CD4-positive, alpha-beta T cell treated with Interleukin-12 subunit alpha and Interleukin-12 subunit beta, for 1 hour (primary cell): ENCODE data around the gene KCNK10.

Source experiments
- DNase-seq: peaks from one replicate; pipeline ENCODE4 v3.0.0-alpha.2; 2020

KCNK10 gene

DNA sequence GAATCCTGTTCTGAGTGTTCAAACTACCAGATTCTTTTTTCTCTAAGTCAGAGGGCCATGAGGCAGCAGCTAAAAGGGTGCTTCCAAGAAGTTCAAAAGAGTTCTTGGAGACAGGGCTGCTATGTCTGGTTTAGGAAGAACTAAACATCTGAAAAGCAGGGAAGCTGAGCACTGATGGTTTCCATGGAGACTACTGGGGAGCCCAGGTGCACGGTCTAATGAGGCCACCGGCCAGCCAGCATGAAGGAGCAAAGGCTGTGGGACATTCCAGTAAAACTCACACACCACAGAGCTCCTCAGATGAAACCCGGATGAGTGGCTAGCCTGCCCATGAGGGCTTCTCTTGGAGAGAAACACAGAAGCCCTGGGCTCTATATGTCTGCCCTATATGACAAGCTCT lies 97.3 kb downstream of the KCNK10 start:
- DNase-seq, result no peak

DNA sequence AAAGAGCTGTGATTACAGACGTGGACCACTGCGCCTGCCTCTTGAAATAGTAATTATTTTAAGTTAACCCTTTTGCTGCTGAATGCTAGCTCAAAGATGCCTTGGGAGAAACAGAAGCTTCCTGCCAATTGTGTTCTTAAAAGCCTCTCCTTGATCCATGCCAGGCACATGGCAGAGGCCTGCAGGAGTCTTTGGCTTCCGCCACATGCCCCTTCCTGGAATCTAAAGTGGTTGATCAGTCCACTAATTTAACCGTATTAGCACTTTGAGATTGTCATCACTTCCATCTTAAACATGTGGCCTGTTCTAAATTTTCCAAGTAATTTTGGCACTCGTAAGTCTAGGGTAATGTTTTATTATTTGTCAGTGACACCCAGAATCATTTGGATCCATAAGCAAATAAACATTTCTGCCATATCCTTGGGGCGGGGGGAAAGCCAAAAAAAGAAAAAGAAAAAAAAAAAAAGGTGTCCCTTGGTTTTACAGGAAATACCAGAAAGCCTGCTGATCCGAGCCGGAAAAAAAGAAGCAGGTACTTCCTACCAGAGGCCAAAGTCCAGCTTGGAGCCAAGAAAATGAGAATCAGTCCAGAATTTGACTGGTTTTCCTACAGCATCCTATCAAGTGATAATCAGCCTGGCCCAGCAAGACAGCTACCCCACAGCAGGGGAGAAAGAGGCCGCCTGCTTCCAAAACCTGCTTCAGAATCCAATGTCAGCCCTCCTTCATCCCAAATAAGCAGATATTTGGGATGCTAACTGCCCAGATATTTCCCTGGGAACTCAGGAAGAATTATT lies 104.8 kb downstream of the KCNK10 start:
- DNase-seq, result no peak

DNA sequence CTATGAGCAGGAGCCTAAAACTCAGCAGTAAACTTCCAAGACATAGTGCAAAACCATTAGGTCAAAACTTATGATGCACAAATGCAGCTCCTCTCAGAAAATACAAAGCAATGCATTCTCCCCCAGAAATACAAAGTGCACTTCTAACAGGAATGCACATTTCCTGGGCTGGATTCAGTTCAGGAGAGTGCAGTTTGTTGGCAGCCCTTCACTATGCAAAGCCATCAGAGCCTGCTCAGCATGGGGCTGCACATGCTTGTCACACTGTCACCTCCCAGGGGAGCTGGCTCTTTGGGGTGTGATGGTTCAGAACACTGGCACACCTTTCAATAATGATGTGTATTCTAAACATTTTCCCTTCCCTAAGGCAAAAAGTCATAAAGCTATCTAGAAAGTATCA lies 110.4 kb downstream of the KCNK10 start:
- DNase-seq, result no peak

DNA sequence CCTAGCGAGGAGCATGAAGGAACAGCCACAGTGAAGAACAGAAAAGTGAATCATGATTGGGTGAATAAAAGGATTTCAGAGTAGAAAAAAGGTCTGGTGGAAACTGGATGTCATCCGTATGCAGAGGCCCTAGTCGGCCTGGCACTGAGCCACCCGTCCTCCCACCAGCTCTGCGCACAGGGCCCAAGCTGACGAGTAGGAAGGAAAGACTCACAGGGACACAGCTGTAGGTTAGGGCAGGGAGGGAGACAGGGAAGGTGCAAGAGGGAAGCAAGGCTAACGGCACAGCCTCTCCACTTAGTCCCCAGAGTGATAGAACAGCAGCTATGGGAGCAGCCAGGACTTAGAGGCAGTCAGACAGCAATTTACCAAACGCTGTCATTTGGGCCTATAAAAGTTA lies 112.6 kb downstream of the KCNK10 start:
- DNase-seq, result no peak

DNA sequence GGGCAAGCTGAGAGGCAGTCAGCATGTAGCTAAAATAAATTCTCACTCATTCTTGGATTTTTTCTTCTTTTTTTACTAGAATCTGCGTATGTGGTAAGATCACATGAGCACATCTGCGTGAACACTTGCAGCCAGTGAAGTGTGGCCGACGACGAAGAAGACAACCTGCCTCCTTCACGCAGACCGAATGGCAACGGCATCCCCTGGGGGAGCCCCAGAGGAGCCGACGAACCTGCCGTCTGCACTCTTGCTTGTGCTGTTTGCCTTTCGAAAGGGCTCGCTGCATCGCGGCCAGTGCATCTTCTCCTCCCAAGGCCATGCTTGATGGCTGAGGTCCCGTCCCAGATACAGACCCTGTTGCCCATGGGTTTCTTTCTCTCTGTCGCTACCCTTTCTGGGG lies 113.8 kb downstream of the KCNK10 start:
- no peak for DNase-seq

DNA sequence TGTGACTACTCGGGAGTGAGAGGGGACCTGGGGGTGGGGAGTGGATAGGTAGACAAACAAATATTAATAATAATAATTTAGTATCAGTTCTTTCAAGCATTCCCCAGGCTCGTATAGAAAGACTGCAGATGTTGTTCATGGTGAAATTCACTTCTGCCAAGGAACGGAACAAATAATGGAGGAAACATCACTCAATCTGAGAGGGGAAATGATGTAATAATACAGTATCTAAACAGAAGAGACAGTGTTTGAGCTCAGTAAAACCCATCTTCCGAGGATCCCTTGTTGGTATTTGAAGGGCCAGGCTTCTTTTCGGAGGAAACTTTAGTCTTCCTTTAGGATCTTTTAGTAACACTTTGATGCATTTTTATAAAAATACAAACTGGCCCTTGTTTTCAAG lies 114.2 kb downstream of the KCNK10 start:
- no peak for DNase-seq

DNA sequence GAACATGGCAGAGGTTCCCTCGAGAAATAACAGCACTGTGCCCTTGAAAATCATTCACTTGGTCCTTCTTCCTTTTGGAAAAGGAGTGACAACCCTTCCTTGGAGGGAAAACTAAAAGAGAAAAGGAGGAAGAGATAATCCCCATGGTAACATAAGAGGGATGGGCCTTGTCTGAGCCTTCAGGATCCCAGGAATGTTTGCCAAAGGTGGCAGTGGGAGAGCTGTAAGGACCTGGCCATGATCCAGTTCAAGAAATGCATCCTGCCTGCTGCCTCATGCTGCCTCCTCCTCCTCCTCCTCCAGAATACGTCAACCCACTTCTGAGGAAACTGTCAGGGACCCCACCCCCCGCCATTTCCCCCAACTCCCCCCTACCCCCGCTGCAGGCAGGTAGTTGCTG lies 118.8 kb downstream of the KCNK10 start:
- no peak for DNase-seq

DNA sequence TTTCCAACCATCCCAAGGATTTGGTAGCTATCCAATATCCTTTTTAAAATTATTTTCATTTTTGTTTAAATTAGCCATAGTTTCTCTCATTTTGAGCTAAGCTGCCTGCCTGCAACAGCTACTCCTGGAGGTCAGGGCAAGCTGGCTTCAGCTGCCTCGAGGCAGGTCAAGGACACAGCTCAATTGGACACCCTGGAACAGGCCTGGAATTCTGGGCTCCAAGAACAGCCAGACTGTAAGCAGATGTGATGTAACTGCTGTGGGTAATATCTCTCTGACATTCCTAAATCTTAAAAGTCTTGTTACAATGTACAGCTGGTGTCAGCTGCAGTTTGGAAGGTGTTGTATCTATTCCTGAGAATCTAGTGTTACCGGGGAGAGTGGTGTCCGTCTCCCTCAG lies 119.8 kb downstream of the KCNK10 start:
- DNase-seq, result no peak

DNA sequence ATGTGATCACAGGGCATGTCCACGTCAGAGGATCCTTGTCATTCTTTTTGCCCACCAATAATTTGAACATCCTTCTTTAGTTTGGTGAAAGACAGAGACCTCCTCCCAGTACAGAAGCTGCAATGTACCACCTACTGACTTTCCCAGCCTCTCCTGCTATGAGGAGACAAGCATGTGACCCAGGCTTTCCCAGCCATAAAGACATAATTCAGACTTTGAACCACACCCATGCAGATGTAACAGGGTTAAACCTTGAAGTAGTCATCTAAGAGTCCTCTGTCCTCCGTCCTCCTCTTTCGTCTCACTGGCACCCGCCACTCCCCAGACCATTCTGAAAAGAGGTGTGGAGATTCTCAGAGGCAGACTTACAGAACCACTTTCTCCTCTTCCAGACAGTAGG lies 120.8 kb downstream of the KCNK10 start:
- DNase-seq, result no peak

DNA sequence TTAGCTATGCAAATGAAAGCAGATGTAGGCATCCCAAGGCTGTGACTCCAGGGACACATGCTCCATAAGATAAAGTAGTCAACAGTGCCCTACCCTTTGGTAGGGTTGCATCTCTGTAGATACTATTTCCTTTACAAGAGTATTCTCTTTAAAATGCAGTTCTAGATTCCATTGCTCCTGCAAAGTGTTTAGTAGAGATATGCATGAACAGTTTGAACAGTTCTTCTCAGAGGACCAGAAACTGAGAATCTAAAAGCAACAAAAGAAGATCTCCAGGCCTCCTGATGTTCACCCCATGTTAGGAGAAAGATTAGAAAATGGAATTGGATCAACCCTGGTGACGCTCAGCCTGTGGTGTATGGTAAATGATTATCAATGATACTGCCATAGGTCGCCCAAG lies 121.2 kb downstream of the KCNK10 start:
- no peak for DNase-seq

DNA sequence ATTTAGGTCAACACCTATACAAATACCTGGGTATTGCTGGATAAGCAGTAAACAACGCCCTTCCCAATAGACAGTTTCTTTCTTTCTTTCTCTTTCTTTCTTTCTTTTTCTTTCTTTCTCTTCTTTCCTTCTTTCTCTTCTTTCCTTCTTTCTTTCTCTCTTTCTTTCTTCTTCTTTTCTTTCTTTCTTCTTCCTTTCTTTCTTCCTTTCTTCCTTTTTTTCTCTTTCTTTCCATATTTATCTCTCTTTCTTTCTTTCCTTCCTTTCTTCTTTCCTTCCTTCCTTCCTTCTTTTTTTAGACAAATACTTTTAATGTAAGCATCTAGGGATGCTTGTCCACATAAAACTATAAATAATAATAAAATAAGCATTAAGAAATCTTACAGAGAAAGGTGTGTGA lies 123.2 kb downstream of the KCNK10 start:
- no peak for DNase-seq

DNA sequence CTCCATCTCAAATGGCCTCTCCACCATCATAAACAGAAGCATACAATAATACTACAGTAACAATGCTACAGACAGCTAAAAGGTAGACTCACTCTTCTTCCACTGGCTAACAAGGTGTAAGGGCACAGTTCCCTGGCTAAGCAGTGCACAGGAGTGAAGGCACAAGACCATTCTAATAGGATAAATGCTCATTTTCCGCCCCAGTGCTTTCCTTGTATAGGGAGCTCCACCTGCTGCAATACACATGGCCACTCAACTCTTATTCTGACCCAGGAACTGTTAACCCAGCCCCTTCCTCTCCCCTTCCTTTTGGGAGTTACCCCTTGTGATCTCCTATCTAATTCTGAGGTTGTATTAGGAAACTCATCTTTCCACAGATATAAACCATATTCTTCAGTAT lies 124.6 kb downstream of the KCNK10 start:
- DNase-seq, result no peak

DNA sequence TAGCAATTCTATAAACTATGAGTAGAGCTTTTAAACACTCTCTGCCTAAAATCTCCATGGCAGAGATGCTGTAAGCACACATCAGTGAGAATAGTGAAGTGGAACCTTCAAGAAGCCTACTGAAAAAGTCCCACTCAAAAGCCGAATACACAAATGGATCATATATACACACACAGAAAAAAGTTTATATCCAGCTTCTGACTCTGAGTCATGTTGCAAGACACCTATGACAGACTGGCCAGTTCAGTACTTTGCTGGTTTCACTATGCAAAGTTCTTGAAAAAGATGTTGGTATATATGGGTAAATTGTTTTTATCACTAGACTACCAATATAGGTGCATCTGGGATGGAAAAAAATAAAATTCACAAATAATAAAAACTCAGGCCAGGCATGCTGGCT lies 126.1 kb downstream of the KCNK10 start:
- no peak for DNase-seq

DNA sequence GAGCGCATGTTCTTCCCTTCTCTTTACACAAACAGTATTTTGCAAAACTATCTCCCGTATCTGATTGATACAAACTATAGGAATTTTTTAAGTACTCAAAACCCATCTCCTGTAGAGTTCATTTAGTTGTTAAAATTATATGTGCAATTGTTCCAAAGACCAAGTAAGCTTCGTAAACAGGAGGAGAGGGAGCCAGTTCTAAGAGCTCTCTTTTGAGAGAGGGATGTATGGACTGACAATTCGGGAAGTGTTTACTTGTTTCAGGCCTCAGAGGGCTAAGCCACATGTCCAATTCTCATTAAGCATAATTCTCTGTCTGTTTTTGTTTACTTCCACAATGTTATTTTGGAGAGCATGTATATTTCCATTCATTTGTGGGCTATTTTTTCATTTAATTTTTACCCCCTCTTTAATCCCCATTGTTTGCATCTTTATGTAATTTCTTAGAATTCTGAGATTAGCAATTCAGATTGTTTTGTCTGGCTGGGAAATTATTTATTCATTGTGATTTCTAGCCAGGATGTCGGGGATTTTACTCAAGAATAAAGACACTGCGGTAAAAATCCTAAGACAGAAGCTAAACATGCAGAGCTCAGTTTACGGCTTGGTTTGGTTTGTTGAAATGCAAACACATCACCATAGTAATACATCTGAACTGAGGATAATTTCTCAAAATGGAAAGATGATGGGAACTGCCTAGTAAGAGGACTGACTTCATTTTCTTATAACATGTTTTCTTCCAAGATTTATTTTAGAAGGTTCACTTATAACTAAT lies 126.8 kb downstream of the KCNK10 start:
- no peak for DNase-seq

DNA sequence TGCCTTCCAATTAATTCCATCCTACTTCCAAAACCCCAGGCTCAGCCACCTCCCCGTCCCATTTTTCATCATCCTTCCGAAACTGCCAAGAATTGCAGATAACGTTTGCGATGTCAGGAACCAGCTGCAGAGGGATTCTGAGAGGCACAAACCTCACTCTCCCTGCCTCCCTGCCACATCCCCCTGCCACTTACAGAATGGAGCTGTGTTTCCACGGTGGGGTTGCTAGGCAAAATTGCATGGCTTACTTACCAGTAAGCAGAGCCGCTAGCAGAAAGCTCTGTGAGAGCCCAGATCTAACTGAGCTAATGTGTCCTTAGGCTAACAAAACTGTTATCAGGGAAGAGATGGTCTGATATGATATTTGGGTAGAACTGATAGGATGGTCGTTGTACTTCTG lies 127.4 kb downstream of the KCNK10 start:
- DNase-seq, result no peak

DNA sequence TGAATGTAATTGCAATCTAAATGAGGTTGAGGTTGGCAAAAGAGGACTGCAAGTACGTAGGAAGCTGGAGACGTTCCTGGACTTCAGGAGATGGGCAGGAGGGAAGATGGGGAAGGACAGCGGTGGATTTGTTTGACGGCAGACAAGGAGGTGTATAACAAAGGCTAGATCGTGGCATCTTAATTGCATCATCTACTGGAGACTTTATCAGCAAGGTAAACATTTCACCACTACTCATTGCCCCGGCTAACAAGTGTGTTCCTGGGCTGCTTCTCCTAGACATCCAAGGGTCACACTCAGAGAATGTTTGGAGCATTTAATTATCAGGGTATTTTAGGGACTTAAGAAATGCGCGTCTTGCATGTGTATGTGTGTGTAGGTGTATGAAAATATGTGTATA lies 128.5 kb downstream of the KCNK10 start:
- DNase-seq, result no peak

DNA sequence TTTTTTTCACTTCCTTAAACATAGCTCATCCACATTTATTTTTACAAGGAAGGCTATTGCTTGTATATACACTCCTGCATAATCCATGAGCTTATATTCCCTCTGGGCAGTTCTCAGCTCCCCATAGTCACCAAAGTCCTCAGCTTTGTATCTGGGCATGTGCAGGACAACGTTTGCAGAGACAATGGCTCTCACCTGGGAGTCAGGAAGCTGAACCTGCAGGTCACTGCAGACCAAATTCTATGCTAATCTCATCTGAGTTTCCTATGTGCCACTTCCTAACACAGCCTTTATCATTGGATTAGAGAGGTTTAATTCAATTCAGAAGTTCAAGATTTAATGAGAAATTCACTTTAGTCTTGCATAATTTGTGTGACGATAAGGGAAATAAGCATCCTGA lies 131.5 kb downstream of the KCNK10 start:
- DNase-seq, result no peak

DNA sequence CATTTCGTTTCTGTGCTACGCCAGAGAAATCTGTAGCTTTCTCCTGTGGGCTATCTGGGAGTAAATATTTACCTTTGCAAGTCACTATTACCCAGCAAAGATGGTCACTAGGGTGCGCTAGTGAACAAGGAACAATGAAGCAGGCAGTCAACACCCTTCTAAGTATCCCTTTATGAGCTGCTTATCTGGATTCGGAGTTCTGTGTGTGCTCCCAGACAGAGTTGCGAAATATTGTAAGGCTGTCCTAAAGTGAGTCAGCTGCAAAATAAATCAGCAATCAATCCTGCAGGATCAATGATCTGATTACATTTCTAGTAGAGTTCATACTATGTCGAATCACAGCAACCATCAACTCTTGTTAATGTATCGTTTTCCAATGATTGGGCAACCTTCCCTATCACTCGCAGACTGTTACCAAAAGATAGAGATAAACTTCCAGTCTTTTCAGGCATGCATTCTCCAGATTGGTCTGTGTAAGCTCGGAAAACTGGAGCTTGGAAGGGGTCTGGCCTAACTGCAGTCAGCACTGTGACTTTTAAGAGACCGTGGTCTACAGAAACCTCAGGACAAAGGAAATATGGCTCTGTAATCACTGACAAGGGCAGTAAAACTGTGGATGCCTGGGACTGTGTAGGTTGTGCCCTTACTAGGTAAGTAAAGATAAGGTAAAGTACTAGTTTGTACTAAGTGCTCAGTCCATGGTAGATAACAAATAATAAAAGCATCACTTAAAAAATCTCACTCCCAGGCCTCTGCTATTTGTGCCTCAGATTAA lies 133.5 kb downstream of the KCNK10 start:
- DNase-seq, result peak; percentile 60

DNA sequence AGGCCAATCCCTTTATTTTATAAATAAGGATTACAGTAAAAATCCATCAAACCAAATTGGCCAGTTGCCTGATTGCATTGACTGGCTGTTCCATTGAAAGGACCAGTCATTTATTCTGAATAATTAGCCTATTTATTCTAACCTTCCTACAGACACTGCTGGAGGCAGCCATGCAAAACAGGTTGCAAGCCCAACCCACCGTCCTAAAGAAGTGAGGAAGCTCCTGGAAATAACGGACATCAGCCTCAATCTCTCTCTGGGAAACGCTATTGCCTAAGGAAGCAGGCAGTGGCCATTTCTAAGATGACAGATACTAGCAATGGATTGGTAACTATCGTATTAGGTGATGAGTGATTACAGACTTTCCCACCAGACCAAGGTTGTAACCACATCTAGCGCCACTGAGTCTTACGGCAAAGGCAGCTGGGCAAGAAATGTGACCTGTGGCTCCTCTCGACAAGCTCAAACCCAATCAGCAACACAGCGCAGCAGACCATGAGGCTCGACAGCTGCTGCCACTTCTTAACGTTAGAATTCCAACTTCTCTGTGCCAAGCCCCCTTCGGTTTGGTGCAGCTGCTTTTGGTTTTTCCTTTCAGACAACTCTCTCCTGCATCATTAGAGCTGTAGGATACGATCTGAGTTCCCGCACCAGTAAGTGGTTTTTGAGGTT lies 134.2 kb downstream of the KCNK10 start:
- no peak for DNase-seq

DNA sequence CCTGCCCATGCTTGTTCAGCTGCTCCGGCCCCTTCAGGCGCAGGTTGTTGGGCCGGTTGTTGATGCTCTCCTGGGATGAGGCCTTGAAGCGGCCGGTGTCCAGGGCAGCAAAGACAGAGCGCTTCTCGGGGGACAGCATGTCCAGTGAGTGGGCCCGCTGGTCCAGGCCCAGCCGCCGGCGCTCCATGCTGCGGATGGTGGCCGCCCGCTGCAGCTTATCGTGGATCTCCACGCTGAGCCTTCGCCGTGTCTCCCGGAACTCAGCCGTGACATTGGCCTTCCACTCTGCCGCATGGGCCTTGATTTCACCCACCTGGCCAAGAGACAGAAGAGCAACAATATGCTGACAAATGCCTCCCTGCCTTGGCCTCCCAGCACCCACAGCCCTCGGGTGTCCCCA lies 137.2 kb downstream of the KCNK10 start:
- DNase-seq, result no peak

DNA sequence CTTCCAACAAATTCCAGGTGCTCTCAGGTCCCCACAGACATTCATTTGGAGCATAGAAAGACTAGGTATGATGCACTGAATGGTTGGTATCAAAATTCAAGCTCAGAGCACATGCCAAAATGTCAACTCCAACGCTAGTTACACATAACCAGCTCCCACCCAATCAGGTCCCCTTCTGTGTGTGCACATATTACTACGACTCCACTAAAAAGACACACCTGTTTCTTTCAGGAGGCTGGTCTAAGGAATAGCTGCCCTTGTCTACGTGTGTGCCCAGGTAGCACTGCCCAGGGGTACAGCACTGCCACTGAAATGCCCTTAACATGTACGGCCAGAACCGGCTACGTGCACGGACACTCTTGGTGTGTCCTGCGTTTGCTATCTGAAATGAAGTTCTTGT lies 138.1 kb downstream of the KCNK10 start:
- DNase-seq, result no peak

DNA sequence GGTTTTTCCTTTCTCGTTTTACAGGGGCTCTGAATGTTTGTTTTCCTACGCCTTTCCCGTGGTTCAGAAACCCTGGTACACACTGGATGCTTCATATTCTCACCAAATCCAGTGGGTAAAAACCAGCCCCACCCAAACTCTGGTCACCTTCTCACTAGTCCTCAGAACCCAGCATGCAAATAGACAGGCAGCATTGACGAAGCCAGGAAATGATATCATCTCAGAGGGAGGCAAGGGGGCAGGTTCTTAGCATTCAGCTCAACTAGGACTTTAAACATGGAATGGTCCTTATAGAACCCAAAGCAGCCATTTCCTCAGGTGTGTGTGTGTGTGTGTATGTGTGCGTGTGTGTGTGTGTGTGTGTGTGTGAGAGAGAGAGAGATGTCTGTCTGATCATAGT lies 142.0 kb downstream of the KCNK10 start:
- DNase-seq, result no peak

DNA sequence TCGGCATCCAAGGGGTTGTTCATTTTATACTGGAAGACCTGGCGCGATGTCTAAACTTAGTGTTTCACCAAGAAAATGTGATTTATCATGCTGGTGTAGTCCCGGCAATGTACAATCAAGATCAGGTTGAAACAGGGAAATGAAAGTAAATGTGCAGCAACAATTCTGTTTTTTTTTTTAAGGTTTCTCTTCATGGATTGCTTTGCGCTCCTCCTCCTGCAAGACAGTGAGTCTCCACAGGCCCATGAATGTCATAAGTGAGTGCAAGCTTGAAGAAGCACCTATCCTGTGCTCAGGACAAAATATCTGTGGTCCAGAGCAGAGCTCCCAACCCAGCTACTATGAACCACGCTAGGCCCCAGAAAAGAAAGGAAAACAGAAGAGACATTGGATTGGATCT lies 143.4 kb downstream of the KCNK10 start:
- no peak for DNase-seq
